GM23248 (cell line): Measurements from ENCODE around the gene CDKN3.

Experiments used
- EZH2 ChIP-seq: fragments of 200-600 bp; sonication (generic); IDR thresholded peaks from 2 replicates; pipeline ENCODE4 v1.6.1; 2018; ENCODE audit warnings: antibody characterized with exemption, mild to moderate bottlenecking; ENCODE audit not compliant: insufficient read depth, poor library complexity, severe bottlenecking
- EZH2phosphoT487 ChIP-seq: fragments of 200-600 bp; sonication (generic); IDR thresholded peaks from 2 replicates; pipeline ENCODE4 v1.6.1; 2018; ENCODE audit warnings: antibody characterized with exemption, moderate library complexity, mild to moderate bottlenecking, low read depth; ENCODE audit not compliant: insufficient read depth

DNA sequence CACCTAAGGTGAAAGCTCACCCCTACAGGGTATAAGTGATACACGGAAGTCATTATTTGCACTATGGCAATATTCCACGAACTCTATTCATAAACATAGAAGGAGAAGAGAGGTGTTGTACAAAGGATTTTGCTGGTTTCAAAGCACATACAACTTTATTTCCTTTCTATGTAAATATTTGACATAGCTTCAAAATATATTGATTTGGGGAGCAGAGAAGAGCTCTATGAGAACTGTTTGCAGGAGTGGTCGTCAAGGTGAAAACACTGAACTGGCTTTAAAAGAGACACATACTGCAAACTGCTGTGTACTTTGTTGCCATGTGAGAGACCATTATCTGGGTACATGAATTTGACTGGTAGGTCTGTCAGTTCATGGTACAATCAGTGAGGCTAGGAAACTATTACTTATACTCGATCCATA lies 27.7 kb downstream of the CDKN3 start:
- TF ChIP-seq EZH2 (no peak), EZH2phosphoT487 (no peak)
